NAMALWA (cell line): ENCODE data around the gene RAP1A.
"Not testable (repeated sequence)": the region's sequence is repeated elsewhere in the genome, so short reads cannot be mapped to it uniquely, and the experiment has no call there.

Experiments used
- DNase-seq: peaks from one replicate; pipeline ENCODE4 v3.0.0-alpha.2; 2015; ENCODE audit warnings: low spot score

The RAP1A gene

GRCh38 chr1:111630567-111630966 is 11.0 kb downstream of the RAP1A start:
- DNase-seq = no peak

GRCh38 chr1:111631502-111631901 is 11.9 kb downstream of the RAP1A start:
- no peak for DNase-seq

- DNase-seq = not testable (repeated sequence)
Measured at GRCh38 chr1:111632771-111633170, 13.2 kb downstream of the RAP1A start.

GRCh38 chr1:111633736-111634247 is 14.2 kb downstream of the RAP1A start:
- no peak for DNase-seq

- DNase-seq = no peak
Measured at GRCh38 chr1:111635324-111636009, 15.9 kb downstream of the RAP1A start.

GRCh38 chr1:111638320-111638719 is 18.7 kb downstream of the RAP1A start:
- DNase-seq = no peak

- no peak for DNase-seq
Measured at GRCh38 chr1:111639602-111640198, 20.1 kb downstream of the RAP1A start.

- DNase-seq = no peak
Measured at GRCh38 chr1:111643097-111643496, 23.5 kb downstream of the RAP1A start.

GRCh38 chr1:111643696-111644095 is 24.1 kb downstream of the RAP1A start:
- no peak for DNase-seq

- DNase-seq = no peak
Measured at GRCh38 chr1:111644506-111644905, 24.9 kb downstream of the RAP1A start.

GRCh38 chr1:111647736-111648135 is 28.1 kb downstream of the RAP1A start:
- DNase-seq = no peak

- DNase-seq = no peak
Measured at GRCh38 chr1:111648806-111649205, 29.2 kb downstream of the RAP1A start.

- no peak for DNase-seq
Measured at GRCh38 chr1:111649227-111649626, 29.6 kb downstream of the RAP1A start.

- no peak for DNase-seq
Measured at GRCh38 chr1:111649648-111650047, 30.1 kb downstream of the RAP1A start.

GRCh38 chr1:111653709-111654108 is 34.1 kb downstream of the RAP1A start:
- no peak for DNase-seq

- no peak for DNase-seq
Measured at GRCh38 chr1:111654839-111655238, 35.2 kb downstream of the RAP1A start.

GRCh38 chr1:111656086-111657017 is 36.8 kb downstream of the RAP1A start:
- peak; percentile 50 for DNase-seq

- DNase-seq = no peak
Measured at GRCh38 chr1:111658622-111659021, 39.0 kb downstream of the RAP1A start.

- DNase-seq = no peak
Measured at GRCh38 chr1:111660204-111661150, 40.9 kb downstream of the RAP1A start.

- DNase-seq = no peak
Measured at GRCh38 chr1:111664652-111665051, 45.1 kb downstream of the RAP1A start.

GRCh38 chr1:111665497-111665896 is 45.9 kb downstream of the RAP1A start:
- DNase-seq = no peak
